Fibroblast of skin of right biceps (primary cell): ENCODE data around the gene TMEM17.

Experiments
- DNase-seq: peaks from one replicate; pipeline ENCODE4 v3.0.0-alpha.2; 2013

TMEM17 gene

GRCh38 chr2:62471404-62471803 is 34.6 kb downstream of the TMEM17 start:
- DNase-seq = no peak

GRCh38 chr2:62469548-62469947 is 36.4 kb downstream of the TMEM17 start:
- DNase-seq = no peak

GRCh38 chr2:62469114-62469513 is 36.9 kb downstream of the TMEM17 start:
- no peak for DNase-seq

DNA sequence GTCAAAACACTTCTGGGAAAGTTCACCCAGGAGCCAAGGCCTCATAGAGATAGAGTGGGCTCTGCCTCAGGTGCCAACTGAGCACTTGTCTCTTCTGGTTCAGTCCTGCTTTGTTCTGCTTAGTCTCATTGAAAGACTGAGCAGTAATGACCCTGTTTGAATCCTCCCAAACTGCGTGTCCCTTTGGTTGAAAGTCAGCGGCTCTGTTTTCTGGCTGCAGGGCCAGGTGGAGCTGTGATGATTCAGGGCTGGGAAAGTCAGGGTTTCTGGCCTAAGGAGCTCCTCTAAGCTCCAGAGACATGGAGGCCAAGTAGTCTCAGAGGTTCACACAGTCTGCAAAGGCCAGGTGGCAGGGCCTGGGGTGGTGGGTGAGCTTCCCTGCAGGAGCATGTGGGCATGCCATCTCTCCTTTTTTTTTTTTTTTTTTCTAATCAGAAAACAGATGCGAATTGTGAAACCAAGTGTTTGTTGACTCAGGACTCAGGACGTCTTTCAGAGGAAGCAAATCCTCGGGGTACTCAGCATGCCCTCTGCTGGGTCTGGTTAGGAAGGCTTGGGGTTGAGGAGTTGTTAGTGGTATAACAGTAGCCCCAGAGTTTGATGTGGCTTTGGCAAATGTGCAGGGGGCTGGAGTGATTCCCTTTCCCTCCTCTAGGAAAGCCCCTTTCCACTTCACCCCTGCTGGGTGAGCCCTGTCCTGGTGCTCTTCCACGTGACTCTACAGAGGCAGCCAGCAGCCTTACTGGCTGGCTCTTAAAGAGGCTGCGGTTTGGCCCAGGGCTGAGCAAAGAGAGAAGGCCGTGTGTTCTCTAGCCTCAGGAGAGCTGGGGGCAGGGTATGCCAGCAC is 38.3 kb downstream of the TMEM17 start:
- no peak for DNase-seq

GRCh38 chr2:62467100-62467474 is 38.9 kb downstream of the TMEM17 start:
- DNase-seq = no peak

DNA sequence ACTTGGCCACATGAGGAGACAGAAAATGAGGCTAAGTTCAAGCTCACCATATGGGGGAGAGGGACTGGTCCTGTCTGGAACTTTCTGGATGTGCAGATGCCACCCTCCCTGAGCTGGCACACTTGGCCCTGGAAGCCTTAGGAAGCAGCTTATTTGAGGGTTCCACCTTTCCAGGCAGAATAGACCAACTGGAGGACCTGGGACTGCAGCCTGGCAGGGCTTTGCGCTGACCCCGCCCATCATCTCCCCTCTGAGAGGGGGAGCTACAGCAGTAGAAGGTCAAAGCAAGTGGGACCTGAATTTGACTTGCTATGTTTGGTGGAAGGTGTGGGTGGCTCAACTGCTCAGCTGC is 39.5 kb downstream of the TMEM17 start:
- no peak for DNase-seq

DNA sequence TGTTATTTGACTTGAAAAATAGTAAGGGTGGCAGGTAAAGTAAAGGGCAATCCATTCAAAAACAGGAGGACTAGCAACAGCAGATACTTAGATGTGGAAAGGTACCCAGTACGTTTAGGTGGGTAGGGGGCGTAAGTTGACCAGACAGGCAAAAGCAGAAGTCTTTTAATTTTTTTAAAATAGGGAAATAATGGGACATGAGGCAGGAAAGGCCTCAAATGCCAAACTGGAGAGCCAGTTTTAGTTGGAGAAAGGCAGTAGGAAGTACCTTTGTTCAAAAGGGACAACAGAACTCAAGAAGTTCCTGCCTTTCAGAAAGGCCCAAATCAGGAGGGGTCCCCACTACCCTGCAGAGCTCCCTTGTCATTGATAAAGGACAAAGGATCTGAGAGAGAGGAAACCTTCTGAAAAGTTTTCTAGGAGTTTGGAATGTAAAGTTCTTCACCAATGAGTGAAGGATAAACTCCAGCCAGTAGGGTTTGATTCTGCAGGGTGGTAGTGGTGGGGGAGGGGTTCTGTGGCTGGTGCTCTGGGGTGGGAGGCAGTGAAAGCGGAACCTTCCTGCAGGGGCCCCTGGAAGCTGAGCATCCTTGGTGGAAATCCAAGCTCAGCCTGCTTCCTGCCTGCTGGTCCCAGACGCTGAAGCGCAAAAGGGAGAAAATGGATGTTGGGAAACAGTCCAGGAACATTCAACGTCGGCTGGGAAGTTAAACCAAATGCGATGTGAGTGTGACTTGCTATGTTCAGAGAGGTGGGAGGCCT is 40.1 kb downstream of the TMEM17 start:
- DNase-seq = peak; percentile 53

- DNase-seq = no peak
These were observed 40.8 kb downstream of the TMEM17 start for GRCh38 chr2:62465039-62465740.

GRCh38 chr2:62464221-62465007 is 41.6 kb downstream of the TMEM17 start:
- no peak for DNase-seq

- DNase-seq = no peak
These were observed 43.8 kb downstream of the TMEM17 start for GRCh38 chr2:62462211-62462610.

- DNase-seq = peak; percentile 20
These were observed 44.3 kb downstream of the TMEM17 start for GRCh38 chr2:62461707-62462106.

GRCh38 chr2:62461017-62461553 is 44.9 kb downstream of the TMEM17 start:
- DNase-seq = no peak

DNA sequence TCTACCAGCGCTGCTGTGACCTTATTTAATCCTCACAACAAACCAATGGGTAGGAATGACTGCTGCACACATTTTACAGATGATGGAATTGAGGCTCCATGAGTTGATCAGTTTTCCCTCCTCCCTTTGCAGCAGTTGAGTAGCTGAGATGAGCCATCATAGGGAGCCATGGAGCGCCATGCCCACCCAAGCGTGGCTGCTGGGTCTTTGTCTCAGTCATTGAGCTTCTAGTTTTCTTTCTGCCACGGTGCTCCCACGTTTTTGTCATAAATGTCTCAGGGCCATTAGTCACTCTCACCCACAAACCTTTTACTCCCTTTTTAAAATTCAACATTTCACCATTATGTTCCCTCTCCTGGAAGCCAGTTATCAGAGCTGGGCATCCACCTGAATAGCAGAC is 45.8 kb downstream of the TMEM17 start:
- DNase-seq = no peak

DNA sequence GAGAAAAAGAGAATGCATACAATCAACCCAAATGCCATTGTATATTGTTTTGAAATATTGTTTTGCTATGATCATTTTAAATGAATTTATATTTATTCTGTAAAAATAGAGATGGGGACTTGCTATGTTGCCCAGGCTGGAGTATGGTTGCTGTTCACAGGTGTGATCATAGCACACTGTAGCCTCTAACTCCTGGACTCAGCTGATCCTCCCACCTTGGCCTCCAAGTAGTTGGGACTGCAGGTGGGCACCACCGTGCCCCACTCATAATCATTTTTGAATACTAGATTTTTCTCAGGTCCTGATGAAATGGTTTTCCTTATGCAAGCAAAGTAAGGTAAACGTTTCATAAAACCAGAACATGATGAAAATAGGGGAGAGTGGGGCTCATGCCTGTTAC is 46.3 kb downstream of the TMEM17 start:
- no peak for DNase-seq

DNA sequence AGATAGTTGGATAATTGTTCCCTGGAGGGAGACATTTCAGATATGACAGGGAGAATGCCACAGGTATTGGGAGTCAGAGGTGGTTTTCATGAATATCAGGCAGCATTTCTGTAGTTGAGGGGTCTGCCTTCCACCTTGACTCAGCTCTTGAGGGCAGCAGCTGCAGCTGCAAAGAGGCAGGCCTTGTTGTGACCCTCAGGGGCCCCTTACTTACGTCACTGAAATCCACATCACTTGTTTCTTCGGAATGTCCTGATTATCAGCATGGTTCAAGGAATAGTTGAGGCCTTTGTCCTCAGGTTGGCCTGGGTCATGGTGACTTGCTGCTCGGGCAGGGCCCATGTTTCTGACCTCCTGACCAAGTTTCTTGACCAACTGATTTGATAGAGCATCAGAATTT is 46.9 kb downstream of the TMEM17 start:
- no peak for DNase-seq

- no peak for DNase-seq
These were observed 47.3 kb downstream of the TMEM17 start for GRCh38 chr2:62458671-62459081.

DNA sequence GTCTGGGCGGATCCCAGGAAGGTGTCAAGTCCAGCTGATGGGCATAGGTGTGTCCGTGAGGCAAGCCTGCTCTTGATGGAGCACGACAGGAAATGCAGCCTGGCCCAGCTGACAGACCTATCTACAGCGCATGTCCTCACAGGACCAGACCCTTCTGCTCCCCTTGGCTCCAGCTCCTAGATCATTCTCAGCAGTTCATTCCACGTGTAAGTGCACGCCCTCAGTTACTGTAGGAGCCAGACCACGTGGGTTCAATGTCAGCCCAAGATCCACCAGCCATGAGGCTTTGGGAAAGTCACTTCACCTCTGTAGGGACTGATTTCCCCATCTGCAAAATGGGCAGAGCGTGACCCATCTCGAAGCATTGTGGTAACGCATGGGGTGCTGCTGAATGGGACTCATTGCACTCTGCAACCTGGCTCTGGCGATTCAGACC is 47.8 kb downstream of the TMEM17 start:
- no peak for DNase-seq

DNA sequence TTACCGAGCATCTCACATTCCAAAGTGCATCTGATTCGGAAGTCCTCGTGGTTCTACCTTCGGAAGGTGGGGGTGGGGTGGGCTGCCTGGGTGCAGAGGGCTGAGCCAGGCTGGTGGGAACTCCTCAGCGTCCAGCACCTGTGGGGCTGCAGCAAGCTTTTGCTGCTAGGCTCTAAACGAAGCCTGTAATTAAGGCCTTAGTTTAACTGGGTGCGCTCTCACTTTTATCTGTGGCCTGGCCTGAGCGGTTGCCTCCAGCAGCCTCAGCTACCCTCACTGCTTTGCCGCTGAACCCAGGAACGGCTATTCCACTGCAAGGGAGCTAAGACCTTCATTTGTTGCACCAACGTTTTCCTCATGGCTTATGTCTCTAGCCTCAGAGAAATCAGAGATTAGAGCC is 48.4 kb downstream of the TMEM17 start:
- no peak for DNase-seq

GRCh38 chr2:62456721-62457539 is 49.1 kb downstream of the TMEM17 start:
- DNase-seq = peak; percentile 70

GRCh38 chr2:62455957-62456692 is 49.9 kb downstream of the TMEM17 start:
- no peak for DNase-seq

GRCh38 chr2:62453955-62454354 is 52.0 kb downstream of the TMEM17 start:
- DNase-seq = no peak
